Parathyroid adenoma (tissue), 2 donors: ENCODE results near the gene TRIOBP.

Experiments used
- H2AFZ ChIP-seq: fragments of 300-600 bp; sonication (generic); one replicate; pipeline ENCODE4 v1.7.0; 2017; ENCODE audit warnings: antibody characterized with exemption, mild to moderate bottlenecking
- H3K27ac ChIP-seq: fragments of 300-600 bp; sonication (generic); one replicate; pipeline ENCODE4 v1.7.0; 2017
- H3K27me3 ChIP-seq: fragments of 300-600 bp; sonication (generic); one replicate; pipeline ENCODE4 v1.7.0; 2017; ENCODE audit warnings: low read length; ENCODE audit not compliant: control insufficient read depth, insufficient read depth
- H3K36me3 ChIP-seq: fragments of 300-600 bp; sonication (generic); one replicate; pipeline ENCODE4 v1.7.0; 2017; ENCODE audit warnings: low read length; ENCODE audit not compliant: control insufficient read depth, insufficient read depth
- H3K4me1 ChIP-seq: fragments of 300-600 bp; sonication (generic); one replicate; pipeline ENCODE4 v1.7.0; 2017; ENCODE audit warnings: control low read depth
- H3K4me2 ChIP-seq: fragments of 300-600 bp; sonication (generic); one replicate; pipeline ENCODE4 v1.7.0; 2017; ENCODE audit warnings: low read length
- H3K4me3 ChIP-seq: fragments of 300-600 bp; sonication (generic); one replicate; pipeline ENCODE4 v1.7.0; 2017; ENCODE audit warnings: low read depth, low read length
- H3K79me2 ChIP-seq: fragments of 300-600 bp; sonication (generic); one replicate; pipeline ENCODE4 v1.7.0; 2017; ENCODE audit warnings: control low read depth
- H3K9ac ChIP-seq: fragments of 300-600 bp; sonication (generic); one replicate; pipeline ENCODE4 v1.7.0; 2017; ENCODE audit warnings: mild to moderate bottlenecking
- H3K9me3 ChIP-seq: fragments of 300-600 bp; sonication (generic); one replicate; pipeline ENCODE4 v1.7.0; 2017; ENCODE audit warnings: low read length; ENCODE audit not compliant: control insufficient read depth
- CTCF ChIP-seq: fragments of 300-600 bp; sonication (generic); IDR thresholded peaks from one replicate; pipeline ENCODE4 v1.7.0; 2017; ENCODE audit warnings: antibody characterized with exemption, mild to moderate bottlenecking
- donor health status: primary hyperparathyroidism.

The TRIOBP gene

GRCh38 chr22:37811867-37812266 is 115.0 kb downstream of the TRIOBP start:
- H3K4me1 ChIP-seq = no peaks in the 10 kb centered on the region
- no peak overlapping the region for H3K9ac ChIP-seq
- no peaks in the 10 kb centered on the region for H3K27me3 ChIP-seq
- no peak overlapping the region for H3K27ac ChIP-seq
- no peak for TF ChIP-seq CTCF
- H3K4me3 ChIP-seq = no peak overlapping the region
- H2AFZ ChIP-seq = no peak overlapping the region
- no peaks in the 10 kb centered on the region for H3K79me2 ChIP-seq
- H3K4me2 ChIP-seq = no peak overlapping the region
- no peaks in the 10 kb centered on the region for H3K9me3 ChIP-seq
- no peaks in the 10 kb centered on the region for H3K36me3 ChIP-seq

- Histone ChIP-seq H3K4me3 (no peak overlapping the region), H3K27ac (no peak overlapping the region), H3K4me1 (no peaks in the 10 kb centered on the region), H3K36me3 (no peaks in the 10 kb centered on the region), H3K79me2 (no peaks in the 10 kb centered on the region), H3K4me2 (no peak overlapping the region), H3K9me3 (no peaks in the 10 kb centered on the region), H3K27me3 (no peaks in the 10 kb centered on the region), H3K9ac (no peak overlapping the region), H2AFZ (no peak overlapping the region)
- no peak for TF ChIP-seq CTCF
Observed at GRCh38 chr22:37812869-37813678, 116.2 kb downstream of the TRIOBP start.

- H3K9ac ChIP-seq = no peak overlapping the region
- no peak overlapping the region for H3K4me2 ChIP-seq
- no peaks in the 10 kb centered on the region for H3K9me3 ChIP-seq
- no peaks in the 10 kb centered on the region for H3K4me1 ChIP-seq
- H3K27me3 ChIP-seq = no peaks in the 10 kb centered on the region
- no peaks in the 10 kb centered on the region for H3K36me3 ChIP-seq
- H2AFZ ChIP-seq = no peak overlapping the region
- no peak overlapping the region for H3K4me3 ChIP-seq
- no peaks in the 10 kb centered on the region for H3K79me2 ChIP-seq
- H3K27ac ChIP-seq = no peak overlapping the region
- no peak for TF ChIP-seq CTCF
Observed at GRCh38 chr22:37815593-37815992, 118.7 kb downstream of the TRIOBP start.

GRCh38 chr22:37816543-37817180 is 119.8 kb downstream of the TRIOBP start:
- Histone ChIP-seq H3K27ac (no peak overlapping the region), H3K27me3 (no peaks in the 10 kb centered on the region), H2AFZ (no peak overlapping the region), H3K4me3 (no peak overlapping the region), H3K9me3 (no peaks in the 10 kb centered on the region), H3K36me3 (no peaks in the 10 kb centered on the region), H3K79me2 (no peaks in the 10 kb centered on the region), H3K4me1 (no peaks in the 10 kb centered on the region), H3K9ac (no peak overlapping the region), H3K4me2 (no peak overlapping the region)
- TF ChIP-seq CTCF = no peak
